ENCODE data around the gene CXCL14.

CXCL14 gene

GRCh38 chr5:135556620-135557019, 22.2 kb downstream of the CXCL14 start:
- H3K9ac ChIP-seq (ENCODE audit: low read length in 2 of 2) = no peak overlapping the region
- no peak overlapping the region for H3K4me3 ChIP-seq (ENCODE audit: low read length in 2 of 2)
- no peaks in the 10 kb centered on the region for H3K4me1 ChIP-seq (ENCODE audit: control insufficient read depth, insufficient read depth, low read length)
- no peaks in the 10 kb centered on the region for H3K36me3 ChIP-seq (ENCODE audit: control insufficient read depth in 2 of 2, insufficient read depth in 2 of 2, low read length in 2 of 2)
- H3K27me3 ChIP-seq (ENCODE audit: control insufficient read depth in 1 of 2, insufficient read depth in 2 of 2, low read length in 2 of 2) = peaks cover 12 to 25% of the 10 kb centered on the region in 2 donors
- H3K9me3 ChIP-seq (ENCODE audit: control insufficient read depth in 2 of 2, low read length in 2 of 2) = no peaks in the 10 kb centered on the region
- no peak overlapping the region for H3K27ac ChIP-seq (ENCODE audit: low read length)

- H3K4me1 ChIP-seq (ENCODE audit: control insufficient read depth, insufficient read depth, low read length) = no peaks in the 10 kb centered on the region
- H3K36me3 ChIP-seq (ENCODE audit: control insufficient read depth in 2 of 2, insufficient read depth in 2 of 2, low read length in 2 of 2) = no peaks in the 10 kb centered on the region
- no peak overlapping the region for H3K9ac ChIP-seq (ENCODE audit: low read length in 2 of 2)
- H3K4me3 ChIP-seq (ENCODE audit: low read length in 2 of 2) = no peak overlapping the region
- peaks cover 12 to 32% of the 10 kb centered on the region in 2 donors for H3K27me3 ChIP-seq (ENCODE audit: control insufficient read depth in 1 of 2, insufficient read depth in 2 of 2, low read length in 2 of 2)
- H3K9me3 ChIP-seq (ENCODE audit: control insufficient read depth in 2 of 2, low read length in 2 of 2) = no peaks in the 10 kb centered on the region
- H3K27ac ChIP-seq (ENCODE audit: low read length) = no peak overlapping the region
Observed at GRCh38 chr5:135555530-135555929, 23.3 kb downstream of the CXCL14 start.

- H3K27ac ChIP-seq (ENCODE audit: low read length) = no peak overlapping the region
- H3K36me3 ChIP-seq (ENCODE audit: control insufficient read depth in 2 of 2, insufficient read depth in 2 of 2, low read length in 2 of 2) = no peaks in the 10 kb centered on the region
- no peaks in the 10 kb centered on the region for H3K9me3 ChIP-seq (ENCODE audit: control insufficient read depth in 2 of 2, low read length in 2 of 2)
- no peak overlapping the region for H3K4me3 ChIP-seq (ENCODE audit: low read length in 2 of 2)
- no peak overlapping the region for H3K9ac ChIP-seq (ENCODE audit: low read length in 2 of 2)
- H3K27me3 ChIP-seq (ENCODE audit: control insufficient read depth in 1 of 2, insufficient read depth in 2 of 2, low read length in 2 of 2) = peaks cover 8 to 40% of the 10 kb centered on the region in 2 donors
- H3K4me1 ChIP-seq (ENCODE audit: control insufficient read depth, insufficient read depth, low read length) = no peaks in the 10 kb centered on the region
Observed at GRCh38 chr5:135553688-135554462, 24.9 kb downstream of the CXCL14 start.

GRCh38 chr5:135551593-135552447, 27.0 kb downstream of the CXCL14 start:
- Histone ChIP-seq H3K36me3 (ENCODE audit: control insufficient read depth in 2 of 2, insufficient read depth in 2 of 2, low read length in 2 of 2) (no peaks in the 10 kb centered on the region), H3K27me3 (ENCODE audit: control insufficient read depth in 1 of 2, insufficient read depth in 2 of 2, low read length in 2 of 2) (peaks cover 11 to 58% of the 10 kb centered on the region in 2 donors), H3K9me3 (ENCODE audit: control insufficient read depth in 2 of 2, low read length in 2 of 2) (no peaks in the 10 kb centered on the region)

GRCh38 chr5:135549413-135549812, 29.4 kb downstream of the CXCL14 start:
- Histone ChIP-seq H3K36me3 (ENCODE audit: control insufficient read depth in 2 of 2, insufficient read depth in 2 of 2, low read length in 2 of 2) (no peaks in the 10 kb centered on the region), H3K4me1 (ENCODE audit: control insufficient read depth, insufficient read depth, low read length) (peaks cover 2% of the 10 kb centered on the region), H3K9me3 (ENCODE audit: control insufficient read depth in 2 of 2, low read length in 2 of 2) (no peaks in the 10 kb centered on the region), H3K4me3 (ENCODE audit: low read length in 2 of 2) (no peak overlapping the region), H3K27me3 (ENCODE audit: control insufficient read depth in 1 of 2, insufficient read depth in 2 of 2, low read length in 2 of 2) (peaks cover 35 to 75% of the 10 kb centered on the region in 2 donors), H3K27ac (ENCODE audit: low read length) (no peak overlapping the region), H3K9ac (ENCODE audit: low read length in 2 of 2) (no peak overlapping the region)

More at GRCh38 chr5:135551593-135552447, 27.0 kb downstream of the CXCL14 start:
- Histone ChIP-seq H3K4me1 (ENCODE audit: control insufficient read depth, insufficient read depth, low read length) (no peaks in the 10 kb centered on the region), H3K9ac (ENCODE audit: low read length in 2 of 2) (no peak overlapping the region), H3K4me3 (ENCODE audit: low read length in 2 of 2) (no peak overlapping the region), H3K27ac (ENCODE audit: low read length) (no peak overlapping the region)

- H3K36me3 ChIP-seq (ENCODE audit: control insufficient read depth in 2 of 2, insufficient read depth in 2 of 2, low read length in 2 of 2) = no peaks in the 10 kb centered on the region
- H3K9me3 ChIP-seq (ENCODE audit: control insufficient read depth in 2 of 2, low read length in 2 of 2) = no peaks in the 10 kb centered on the region
- no peak overlapping the region for H3K9ac ChIP-seq (ENCODE audit: low read length in 2 of 2)
- no peak overlapping the region for H3K27ac ChIP-seq (ENCODE audit: low read length)
- peaks cover 13% of the 10 kb centered on the region for H3K4me1 ChIP-seq (ENCODE audit: control insufficient read depth, insufficient read depth, low read length)
- H3K27me3 ChIP-seq (ENCODE audit: control insufficient read depth in 1 of 2, insufficient read depth in 2 of 2, low read length in 2 of 2) = peaks cover 47 to 73% of the 10 kb centered on the region in 2 donors
- H3K4me3 ChIP-seq (ENCODE audit: low read length in 2 of 2) = no peak overlapping the region
Observed at GRCh38 chr5:135547590-135548254, 31.1 kb downstream of the CXCL14 start.

- peaks cover 13% of the 10 kb centered on the region for H3K4me1 ChIP-seq (ENCODE audit: control insufficient read depth, insufficient read depth, low read length)
- H3K27me3 ChIP-seq (ENCODE audit: control insufficient read depth in 1 of 2, insufficient read depth in 2 of 2, low read length in 2 of 2) = peaks cover 52 to 74% of the 10 kb centered on the region in 2 donors
- no peak overlapping the region for H3K4me3 ChIP-seq (ENCODE audit: low read length in 2 of 2)
- no peaks in the 10 kb centered on the region for H3K9me3 ChIP-seq (ENCODE audit: control insufficient read depth in 2 of 2, low read length in 2 of 2)
- H3K36me3 ChIP-seq (ENCODE audit: control insufficient read depth in 2 of 2, insufficient read depth in 2 of 2, low read length in 2 of 2) = no peaks in the 10 kb centered on the region
- no peak overlapping the region for H3K9ac ChIP-seq (ENCODE audit: low read length in 2 of 2)
- H3K27ac ChIP-seq (ENCODE audit: low read length) = no peak overlapping the region
Observed at GRCh38 chr5:135546912-135547311, 31.9 kb downstream of the CXCL14 start.

- Histone ChIP-seq H3K9ac (ENCODE audit: low read length in 2 of 2) (no peak overlapping the region), H3K36me3 (ENCODE audit: control insufficient read depth in 2 of 2, insufficient read depth in 2 of 2, low read length in 2 of 2) (no peaks in the 10 kb centered on the region), H3K27ac (ENCODE audit: low read length) (no peak overlapping the region), H3K27me3 (ENCODE audit: control insufficient read depth in 1 of 2, insufficient read depth in 2 of 2, low read length in 2 of 2) (peaks cover 55 to 73% of the 10 kb centered on the region in 2 donors), H3K4me1 (ENCODE audit: control insufficient read depth, insufficient read depth, low read length) (peaks cover 13% of the 10 kb centered on the region), H3K4me3 (ENCODE audit: low read length in 2 of 2) (no peak overlapping the region), H3K9me3 (ENCODE audit: control insufficient read depth in 2 of 2, low read length in 2 of 2) (no peaks in the 10 kb centered on the region)
Observed at GRCh38 chr5:135546101-135546500, 32.7 kb downstream of the CXCL14 start.

- Histone ChIP-seq H3K9me3 (ENCODE audit: control insufficient read depth in 2 of 2, low read length in 2 of 2) (no peaks in the 10 kb centered on the region), H3K36me3 (ENCODE audit: control insufficient read depth in 2 of 2, insufficient read depth in 2 of 2, low read length in 2 of 2) (no peaks in the 10 kb centered on the region), H3K9ac (ENCODE audit: low read length in 2 of 2) (no peak overlapping the region), H3K4me1 (ENCODE audit: control insufficient read depth, insufficient read depth, low read length) (peaks cover 13% of the 10 kb centered on the region), H3K27me3 (ENCODE audit: control insufficient read depth in 1 of 2, insufficient read depth in 2 of 2, low read length in 2 of 2) (peaks cover 62 to 67% of the 10 kb centered on the region in 2 donors), H3K27ac (ENCODE audit: low read length) (no peak overlapping the region), H3K4me3 (ENCODE audit: low read length in 2 of 2) (no peak overlapping the region)
Observed at GRCh38 chr5:135545099-135545498, 33.7 kb downstream of the CXCL14 start.

- no peak overlapping the region for H3K27ac ChIP-seq (ENCODE audit: low read length)
- H3K4me3 ChIP-seq (ENCODE audit: low read length in 2 of 2) = peak overlapping the region; percentile 64 to 70
- H3K9ac ChIP-seq (ENCODE audit: low read length in 2 of 2) = no peak overlapping the region
- H3K36me3 ChIP-seq (ENCODE audit: control insufficient read depth in 2 of 2, insufficient read depth in 2 of 2, low read length in 2 of 2) = no peaks in the 10 kb centered on the region
- H3K27me3 ChIP-seq (ENCODE audit: control insufficient read depth in 1 of 2, insufficient read depth in 2 of 2, low read length in 2 of 2) = peaks cover 66 to 75% of the 10 kb centered on the region in 2 donors
- no peaks in the 10 kb centered on the region for H3K9me3 ChIP-seq (ENCODE audit: control insufficient read depth in 2 of 2, low read length in 2 of 2)
- H3K4me1 ChIP-seq (ENCODE audit: control insufficient read depth, insufficient read depth, low read length) = peaks cover 13% of the 10 kb centered on the region
Observed at GRCh38 chr5:135543485-135544304, 35.1 kb downstream of the CXCL14 start.

All from stomach smooth muscle (tissue), 2 donors.